HG02840 (cell line): ENCODE measurements around the gene SERPINB1.

Experiments used
- ATAC-seq: cut with Tn5 transposase; IDR thresholded peaks from one replicate; pipeline ENCODE4 v1.9.1; 2021; ENCODE audit warnings: mild to moderate bottlenecking, moderate library complexity, moderate number of reproducible peaks; ENCODE audit not compliant: unreplicated experiment, low FRiP score

The SERPINB1 gene

DNA sequence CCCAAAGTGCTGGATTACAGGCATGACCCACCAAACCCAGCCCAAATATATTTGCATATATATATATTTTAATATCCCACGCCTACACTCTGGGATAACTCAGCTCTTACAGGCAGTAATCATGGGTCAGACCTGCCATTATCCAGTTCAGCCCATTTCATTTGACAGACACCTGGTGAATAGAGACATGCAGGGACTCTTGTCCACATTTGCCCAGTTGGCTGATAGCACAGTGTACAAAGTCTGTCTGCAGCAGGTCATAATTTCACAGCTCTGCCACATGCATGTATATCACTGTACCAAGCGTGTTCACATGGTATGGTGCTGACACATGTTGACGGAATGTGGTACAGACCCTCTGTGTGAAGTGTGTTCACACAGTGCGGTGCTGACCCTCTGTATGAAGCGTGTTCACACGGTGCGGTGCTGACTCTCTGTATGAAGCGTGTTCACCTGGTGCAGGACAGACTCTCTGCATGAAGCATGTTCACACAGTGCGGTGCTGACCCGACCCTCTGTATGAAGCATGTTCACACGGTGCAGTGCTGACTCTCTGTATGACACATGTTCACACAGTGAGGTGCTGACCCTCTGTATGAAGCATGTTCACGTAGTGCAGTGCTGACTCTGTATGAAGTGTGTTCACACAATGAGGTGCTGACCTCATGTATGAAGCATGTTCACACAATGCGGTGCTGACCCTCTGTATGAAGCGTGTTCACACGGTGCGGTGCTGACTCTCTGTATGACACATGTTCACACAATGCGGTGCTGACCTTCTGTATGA, 10.3 kb upstream of the SERPINB1 start:
- no peak for ATAC-seq

DNA sequence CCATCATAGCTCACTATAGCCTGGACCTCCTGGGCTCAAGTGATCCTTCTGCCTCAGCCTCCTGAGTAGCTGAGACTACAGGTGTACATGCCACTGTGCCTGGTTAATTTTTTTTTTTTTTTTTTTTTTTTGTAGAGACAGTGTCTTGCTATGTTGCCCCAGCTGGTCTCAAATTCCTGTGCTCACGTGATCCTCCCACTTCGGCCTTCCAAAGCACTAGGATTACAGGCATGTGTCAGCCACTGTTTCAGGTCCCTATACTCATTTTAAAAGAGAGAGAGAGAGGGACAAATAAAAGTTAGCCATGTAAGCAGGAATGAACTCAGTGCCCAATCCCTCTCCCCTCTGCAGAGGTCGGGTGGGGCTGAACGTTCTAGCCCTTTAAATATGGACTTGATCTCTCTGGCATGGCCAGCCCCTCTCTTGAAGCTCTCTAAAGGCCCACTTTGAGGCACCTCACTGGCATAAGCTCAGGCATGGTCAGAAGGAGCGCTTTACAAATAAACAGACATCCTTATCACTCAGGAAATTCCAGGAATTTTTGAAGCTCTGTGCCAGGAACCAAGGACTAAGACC, 9.0 kb upstream of the SERPINB1 start:
- no peak for ATAC-seq

DNA sequence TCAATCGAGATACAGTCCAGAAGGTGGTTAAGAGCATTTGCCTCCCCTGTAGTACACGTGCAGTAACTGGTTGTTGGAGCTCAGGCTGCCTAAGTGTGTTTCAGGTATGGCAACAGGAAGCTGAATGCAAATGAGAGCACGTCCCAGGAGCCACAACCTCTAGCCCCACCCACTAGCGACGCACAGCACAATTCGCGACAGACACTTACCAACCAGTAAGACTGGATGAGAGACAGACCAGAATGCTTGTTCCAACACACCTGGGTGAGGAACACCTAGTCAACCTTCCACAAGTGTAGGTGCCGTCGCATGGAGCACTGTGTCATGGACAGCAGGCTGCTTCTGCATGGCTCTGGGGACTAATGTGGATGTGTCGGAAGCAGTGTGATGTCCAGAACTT, 7.2 kb upstream of the SERPINB1 start:
- ATAC-seq = no peak

- no peak for ATAC-seq
Measured at GRCh38 chr6:2845880-2846208, 4.2 kb upstream of the SERPINB1 start.

- ATAC-seq = no peak
Measured at GRCh38 chr6:2844008-2844407, 2.3 kb upstream of the SERPINB1 start.

DNA sequence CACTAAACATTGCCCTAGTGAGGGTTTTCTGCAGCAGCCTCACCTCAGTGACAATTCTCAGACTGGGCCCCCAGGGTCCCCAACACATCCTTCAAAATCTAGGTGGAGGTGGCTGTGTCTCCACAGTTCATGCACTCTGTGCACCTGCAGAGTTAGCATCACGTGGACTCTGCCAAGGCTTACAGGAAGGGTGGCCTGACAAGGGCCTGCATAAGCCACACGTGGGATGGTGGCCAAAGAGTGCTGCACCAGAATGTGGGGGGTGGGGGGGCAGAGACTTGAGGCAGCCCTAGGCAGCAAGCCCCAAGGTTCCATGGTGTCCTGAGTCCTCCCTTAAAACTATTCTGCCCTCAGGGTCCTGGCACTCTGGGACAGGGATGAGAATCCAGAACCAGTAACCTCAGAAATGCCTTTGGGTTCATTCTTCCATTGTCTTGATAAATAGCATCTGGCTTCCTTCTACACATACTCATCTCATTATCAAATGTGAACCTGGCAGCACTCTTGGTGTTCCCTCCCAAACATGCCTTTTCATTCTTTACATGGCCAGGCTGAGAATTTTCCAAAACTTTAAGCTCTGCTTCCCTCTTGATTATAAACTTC, 1.6 kb upstream of the SERPINB1 start:
- ATAC-seq = no peak

DNA sequence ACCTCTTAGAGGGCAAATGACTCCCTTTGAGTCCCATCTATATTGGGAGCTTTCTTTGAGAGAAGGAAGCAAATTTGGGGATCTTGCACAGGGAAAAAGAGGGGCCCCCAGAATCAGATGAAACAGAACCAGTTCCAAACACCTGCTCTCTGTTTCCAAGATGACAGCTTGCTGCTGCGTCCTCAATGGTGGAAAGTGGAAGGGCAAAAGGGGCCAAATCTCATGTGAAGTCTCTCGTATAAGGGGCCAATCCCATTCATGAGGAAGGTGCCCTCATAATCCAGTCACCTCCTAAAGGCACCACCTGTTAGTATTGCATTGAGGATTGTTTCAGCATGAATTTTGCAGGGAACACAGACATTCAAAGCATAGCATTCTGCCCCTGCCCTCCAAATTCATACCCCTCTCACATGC, 483 bp upstream of the SERPINB1 start:
- no peak for ATAC-seq

DNA sequence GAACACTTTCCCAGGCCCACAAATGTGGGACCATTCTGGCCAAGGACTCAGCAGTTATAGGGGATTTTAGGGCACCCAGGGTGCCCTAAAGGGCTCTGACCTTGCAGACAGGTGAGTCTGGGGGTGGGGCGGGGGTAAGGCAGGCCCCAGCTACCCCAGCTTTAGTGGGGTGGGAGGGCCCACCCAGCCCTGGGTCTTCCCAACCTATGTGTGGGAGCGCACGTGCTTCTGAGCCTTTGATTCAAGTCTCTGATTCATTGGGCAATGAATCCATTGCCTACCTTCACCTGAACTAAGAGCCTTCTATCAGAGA, 958 bp downstream of the SERPINB1 start:
- ATAC-seq = no peak

DNA sequence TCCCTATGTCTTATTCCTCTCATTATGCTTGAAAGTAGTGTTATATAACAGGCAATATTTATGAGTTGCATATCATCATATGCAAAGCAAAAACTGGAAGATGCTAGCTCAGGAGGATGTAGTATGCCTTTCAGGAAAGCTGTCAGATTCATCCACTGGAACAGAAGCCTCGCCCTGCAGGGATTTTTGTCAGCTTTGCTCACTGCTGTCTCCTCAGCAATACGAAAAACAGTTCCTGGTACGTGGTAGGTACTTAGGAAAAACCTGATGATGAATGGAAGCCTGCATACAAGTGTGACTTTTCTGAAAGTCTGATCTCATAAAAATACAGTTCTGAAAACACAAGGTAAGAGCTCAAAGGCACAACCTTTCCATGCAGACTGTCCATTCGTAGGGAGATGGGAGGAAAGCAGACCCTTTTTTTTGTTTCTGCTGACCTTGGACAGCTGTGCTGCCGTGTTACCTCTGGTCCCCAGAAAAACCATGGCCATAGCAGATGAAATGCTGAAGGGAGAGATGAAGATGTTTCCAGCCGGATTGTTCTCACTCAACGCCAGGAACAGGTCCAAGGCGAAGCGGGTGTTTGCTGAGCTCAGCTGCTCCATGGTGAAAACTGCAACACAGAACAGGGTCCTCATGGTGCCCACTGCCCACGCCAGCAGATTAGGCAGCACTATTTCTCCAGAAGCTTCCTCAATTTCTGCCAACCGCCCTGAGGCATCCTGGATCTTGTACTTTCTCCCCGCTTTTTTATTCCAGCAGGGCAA, 1.5 kb downstream of the SERPINB1 start:
- ATAC-seq = no peak

GRCh38 chr6:2839195-2839981, 2.3 kb downstream of the SERPINB1 start:
- ATAC-seq = no peak

DNA sequence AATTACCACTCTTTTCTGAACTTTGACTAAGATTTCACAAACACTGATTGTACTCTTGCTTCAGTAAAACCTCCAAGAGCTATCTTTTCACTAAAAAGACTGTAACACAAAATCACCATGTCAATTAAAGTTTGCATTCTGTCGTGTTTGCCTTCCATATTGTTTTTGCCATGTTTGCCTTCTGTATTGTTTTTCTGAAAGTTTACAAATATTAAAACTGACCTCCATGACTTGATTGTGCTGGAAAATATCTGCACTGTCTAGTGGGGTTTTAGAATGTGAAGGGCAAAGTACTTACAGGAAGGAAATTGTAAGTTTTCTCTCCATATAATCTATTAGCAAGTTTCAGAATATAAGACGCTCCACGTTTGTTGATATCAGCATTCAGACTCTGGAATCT, 3.4 kb downstream of the SERPINB1 start:
- ATAC-seq = no peak

DNA sequence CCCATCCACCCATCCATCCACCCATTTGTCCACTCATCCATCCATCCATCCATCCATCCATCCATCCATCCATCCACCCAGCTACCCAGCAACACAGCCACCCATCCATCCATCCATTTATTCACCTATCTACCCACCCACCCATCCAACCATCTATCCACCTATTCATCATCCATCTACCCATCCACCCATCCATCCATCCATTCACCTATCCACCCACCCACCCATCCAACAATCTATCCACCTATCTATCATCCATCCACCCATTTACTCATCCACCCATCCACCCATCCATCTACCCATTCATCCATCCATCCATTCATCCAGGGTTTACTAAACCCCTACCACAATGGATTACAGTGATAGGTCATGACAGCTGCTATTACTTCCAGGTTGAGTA, 7.4 kb downstream of the SERPINB1 start:
- ATAC-seq = no peak

GRCh38 chr6:2831392-2831791, 10.3 kb downstream of the SERPINB1 start:
- ATAC-seq = no peak

DNA sequence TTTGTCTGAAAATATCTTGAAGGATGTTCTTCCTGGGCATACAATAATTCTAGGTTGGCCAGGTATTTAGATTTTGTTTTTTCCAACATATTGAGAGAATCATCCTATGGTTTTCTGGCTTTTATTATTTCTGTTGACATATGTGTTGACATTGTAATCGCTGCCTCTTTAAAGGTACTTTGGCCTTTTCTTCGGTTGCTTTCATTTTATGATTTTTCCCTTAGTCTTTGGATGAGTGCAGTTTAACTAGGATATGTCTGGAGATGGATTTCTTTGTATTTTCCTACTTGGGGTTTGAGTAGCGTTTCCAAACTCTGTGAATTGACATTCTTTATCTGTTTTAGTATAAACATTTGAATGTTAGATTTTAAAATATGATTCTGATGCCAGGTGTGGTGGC, 11.5 kb downstream of the SERPINB1 start:
- ATAC-seq = no peak

DNA sequence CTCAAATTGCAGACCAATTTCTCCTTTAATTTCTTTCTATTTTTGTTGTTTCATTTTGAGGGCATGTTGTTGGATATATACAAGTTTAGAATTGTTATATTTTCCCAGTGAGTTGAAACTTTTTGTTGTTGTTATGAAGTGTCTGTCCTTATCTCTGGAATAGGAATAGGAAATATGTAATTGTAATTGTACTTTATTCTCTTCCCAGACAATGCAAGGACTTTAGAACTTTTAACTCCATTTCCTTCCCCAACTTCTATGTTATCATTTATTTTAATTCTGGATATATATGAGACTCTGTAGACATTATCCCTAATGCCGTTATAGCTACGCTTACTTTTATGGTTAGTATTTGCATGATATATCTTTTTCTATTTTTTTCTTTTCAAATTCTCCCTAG, 12.4 kb downstream of the SERPINB1 start:
- no peak for ATAC-seq

- ATAC-seq = no peak
Measured at GRCh38 chr6:2828629-2829028, 13.0 kb downstream of the SERPINB1 start.

DNA sequence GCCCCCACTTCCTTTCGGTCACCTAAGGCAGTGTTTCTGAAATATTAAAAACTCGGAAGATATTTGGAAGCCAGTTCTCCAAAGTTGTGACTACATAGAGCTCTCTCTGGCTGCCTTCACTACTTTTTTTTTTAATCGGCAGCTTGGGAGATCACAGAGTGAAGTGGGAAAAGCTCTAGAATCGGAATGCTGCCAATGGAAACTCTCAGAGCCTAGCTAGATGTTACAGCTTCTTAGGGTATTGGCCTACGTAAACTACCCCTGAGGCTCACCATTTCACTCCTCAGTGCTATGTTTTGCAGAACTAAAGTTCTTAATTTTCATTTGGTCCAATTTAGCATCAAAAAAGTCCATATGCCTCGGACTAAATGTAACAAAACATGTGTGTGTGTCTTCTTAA, 14.5 kb downstream of the SERPINB1 start:
- ATAC-seq = no peak

DNA sequence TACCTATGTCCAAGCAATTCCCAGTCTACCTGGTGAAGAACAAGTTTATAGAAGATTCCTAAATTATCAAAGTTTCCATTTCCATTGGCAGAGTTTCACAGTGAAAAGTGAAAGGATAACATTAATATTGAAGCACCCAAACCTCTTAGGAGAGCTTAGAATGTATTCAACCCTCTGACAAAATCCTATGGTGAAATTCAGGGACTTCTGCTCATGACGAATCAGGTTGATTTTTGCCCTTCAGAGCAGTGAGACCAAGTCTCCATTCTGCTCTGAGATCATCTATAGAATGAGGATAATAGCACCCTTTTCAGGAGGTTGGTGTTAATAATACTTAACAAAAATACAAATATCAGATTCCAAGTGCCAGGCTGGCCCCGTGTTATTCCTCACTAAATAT, 15.5 kb downstream of the SERPINB1 start:
- ATAC-seq = no peak

DNA sequence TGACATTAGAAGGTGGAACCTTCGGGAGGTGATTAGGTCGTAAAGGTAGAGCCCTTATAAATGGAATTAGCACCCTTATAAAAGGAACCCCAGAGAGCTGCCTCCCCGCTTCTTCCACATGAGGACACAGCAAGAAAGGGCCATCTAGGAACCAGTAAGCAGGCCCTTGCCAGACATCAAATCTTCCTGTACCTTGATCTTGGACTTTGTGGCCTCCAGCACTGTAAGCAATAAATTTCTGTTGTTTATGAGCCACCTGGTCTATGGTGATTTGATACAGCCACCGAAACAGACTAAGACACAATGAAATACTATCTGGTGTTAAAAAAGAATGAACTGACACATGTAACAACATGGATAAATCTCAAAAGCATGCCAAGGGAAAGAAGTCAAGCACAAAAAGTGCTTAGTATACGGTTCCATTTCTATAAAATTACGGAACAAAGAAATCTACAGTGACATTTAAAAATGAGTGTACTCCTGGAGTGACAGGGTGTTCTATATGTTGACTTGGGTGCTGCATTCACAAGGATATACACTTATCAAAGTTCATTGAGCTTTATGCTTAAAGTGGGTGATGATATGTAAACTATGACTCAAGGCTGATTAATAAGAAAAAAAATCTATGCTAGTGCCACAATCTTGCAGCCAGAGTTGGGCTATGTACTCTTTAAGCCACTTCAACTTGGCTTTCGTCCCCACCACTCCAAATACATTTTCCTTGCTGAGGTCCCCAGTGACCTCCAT, 18.4 kb downstream of the SERPINB1 start:
- ATAC-seq = no peak

- no peak for ATAC-seq
Measured at GRCh38 chr6:2821554-2821953, 20.1 kb downstream of the SERPINB1 start.
